ENCODE results near the gene PFKFB4.

The PFKFB4 gene

GRCh38 chr3:48581621-48582481 is 25.2 kb upstream of the PFKFB4 start:
- H3K36me3 ChIP-seq (ENCODE audit: insufficient read depth, low read length): no peaks in the 10 kb centered on the region
- no peaks in the 10 kb centered on the region for H3K79me2 ChIP-seq (ENCODE audit: insufficient read depth, low read length)
- no peaks in the 10 kb centered on the region for H3K9me3 ChIP-seq (ENCODE audit: insufficient read depth, low read length, severe bottlenecking)
- no peaks in the 10 kb centered on the region for H3K27me3 ChIP-seq (ENCODE audit: insufficient read depth, low read length, poor library complexity)
- no peak for DNase-seq
- H3K4me3 ChIP-seq (ENCODE audit: low read depth in 1 of 2, low read length in 2 of 2): no peak overlapping the region
- H4K20me1 ChIP-seq (ENCODE audit: insufficient read depth, low read length): 0 out of 2 replicates have a peak, but pooled peaks cover 2% of the 10 kb centered on the region
- H2AFZ ChIP-seq (ENCODE audit: low read depth, low read length): no peak overlapping the region
- no peak for ATAC-seq (ENCODE audit: insufficient read depth, low read depth)
- no peak overlapping the region for H3K9ac ChIP-seq (ENCODE audit: low read depth, low read length)
- H3K27ac ChIP-seq (ENCODE audit: low read length): no peak overlapping the region
- H3K4me1 ChIP-seq (ENCODE audit: insufficient read depth, low read length): no peaks in the 10 kb centered on the region
- H3K4me2 ChIP-seq (ENCODE audit: insufficient read depth, low read length): no peak overlapping the region
- TF ChIP-seq, protein P1, sequence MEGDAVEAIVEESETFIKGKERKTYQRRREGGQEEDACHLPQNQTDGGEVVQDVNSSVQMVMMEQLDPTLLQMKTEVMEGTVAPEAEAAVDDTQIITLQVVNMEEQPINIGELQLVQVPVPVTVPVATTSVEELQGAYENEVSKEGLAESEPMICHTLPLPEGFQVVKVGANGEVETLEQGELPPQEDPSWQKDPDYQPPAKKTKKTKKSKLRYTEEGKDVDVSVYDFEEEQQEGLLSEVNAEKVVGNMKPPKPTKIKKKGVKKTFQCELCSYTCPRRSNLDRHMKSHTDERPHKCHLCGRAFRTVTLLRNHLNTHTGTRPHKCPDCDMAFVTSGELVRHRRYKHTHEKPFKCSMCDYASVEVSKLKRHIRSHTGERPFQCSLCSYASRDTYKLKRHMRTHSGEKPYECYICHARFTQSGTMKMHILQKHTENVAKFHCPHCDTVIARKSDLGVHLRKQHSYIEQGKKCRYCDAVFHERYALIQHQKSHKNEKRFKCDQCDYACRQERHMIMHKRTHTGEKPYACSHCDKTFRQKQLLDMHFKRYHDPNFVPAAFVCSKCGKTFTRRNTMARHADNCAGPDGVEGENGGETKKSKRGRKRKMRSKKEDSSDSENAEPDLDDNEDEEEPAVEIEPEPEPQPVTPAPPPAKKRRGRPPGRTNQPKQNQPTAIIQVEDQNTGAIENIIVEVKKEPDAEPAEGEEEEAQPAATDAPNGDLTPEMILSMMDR (IDR thresholded peaks at IDR 0.05; ENCODE audit: borderline replicate concordance, extremely low read depth, low read length, poor library complexity, severe bottlenecking): no peak
- no peak for TF ChIP-seq EZH2 (IDR thresholded peaks at IDR 0.05; ENCODE audit: borderline replicate concordance, low read depth, low read length, severe bottlenecking)

DNA sequence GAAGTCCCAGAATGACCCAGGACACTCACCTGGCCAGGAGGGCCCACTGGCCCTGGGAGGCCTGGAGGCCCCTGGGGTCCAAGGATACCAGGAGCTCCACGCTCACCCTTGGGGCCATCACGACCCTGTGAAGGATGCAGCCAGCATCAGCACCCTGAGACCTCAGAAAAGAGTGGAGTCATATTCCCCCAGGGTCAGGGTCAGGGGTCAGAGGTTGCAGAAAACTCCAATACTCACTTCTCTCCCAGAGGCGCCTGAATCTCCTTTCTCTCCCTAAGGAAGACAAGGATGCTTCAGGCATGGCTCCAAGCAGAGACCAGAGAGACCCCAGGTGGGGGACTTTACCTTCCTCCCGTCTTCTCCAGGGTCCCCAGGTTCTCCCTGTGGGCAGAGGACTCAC is 20.0 kb upstream of the PFKFB4 start:
- TF ChIP-seq, protein P1 (IDR thresholded peaks at IDR 0.05; ENCODE audit: borderline replicate concordance, extremely low read depth, low read length, poor library complexity, severe bottlenecking): no peak
- no peak for TF ChIP-seq EZH2 (IDR thresholded peaks at IDR 0.05; ENCODE audit: borderline replicate concordance, low read depth, low read length, severe bottlenecking)
- H3K27ac ChIP-seq (ENCODE audit: low read length): no peak overlapping the region
- H3K9ac ChIP-seq (ENCODE audit: low read depth, low read length): no peak overlapping the region
- H3K9me3 ChIP-seq (ENCODE audit: insufficient read depth, low read length, severe bottlenecking): no peaks in the 10 kb centered on the region
- no peak overlapping the region for H2AFZ ChIP-seq (ENCODE audit: low read depth, low read length)
- no peak overlapping the region for H3K4me2 ChIP-seq (ENCODE audit: insufficient read depth, low read length)
- no peaks in the 10 kb centered on the region for H3K36me3 ChIP-seq (ENCODE audit: insufficient read depth, low read length)
- H3K27me3 ChIP-seq (ENCODE audit: insufficient read depth, low read length, poor library complexity): no peaks in the 10 kb centered on the region
- H3K4me1 ChIP-seq (ENCODE audit: insufficient read depth, low read length): no peaks in the 10 kb centered on the region
- ATAC-seq (ENCODE audit: insufficient read depth, low read depth) (no peak), DNase-seq (no peak)
- no peak overlapping the region for H3K4me3 ChIP-seq (ENCODE audit: low read depth in 1 of 2, low read length in 2 of 2)
- H4K20me1 ChIP-seq (ENCODE audit: insufficient read depth, low read length): 0 out of 2 replicates have a peak, but pooled peaks cover 2% of the 10 kb centered on the region
- H3K79me2 ChIP-seq (ENCODE audit: insufficient read depth, low read length): no peaks in the 10 kb centered on the region

- ATAC-seq (ENCODE audit: insufficient read depth, low read depth): no peak
Observed at GRCh38 chr3:48575366-48575765, 18.8 kb upstream of the PFKFB4 start.

More at GRCh38 chr3:48575366-48575765, 18.8 kb upstream of the PFKFB4 start:
- no peaks in the 10 kb centered on the region for H3K36me3 ChIP-seq (ENCODE audit: insufficient read depth, low read length)
- H3K4me1 ChIP-seq (ENCODE audit: insufficient read depth, low read length): no peaks in the 10 kb centered on the region
- H2AFZ ChIP-seq (ENCODE audit: low read depth, low read length): no peak overlapping the region
- no peak overlapping the region for H3K4me3 ChIP-seq (ENCODE audit: low read depth in 1 of 2, low read length in 2 of 2)
- 0 out of 2 replicates have a peak, but pooled peaks cover 2% of the 10 kb centered on the region for H4K20me1 ChIP-seq (ENCODE audit: insufficient read depth, low read length)
- no peak overlapping the region for H3K9ac ChIP-seq (ENCODE audit: low read depth, low read length)
- no peak for DNase-seq
- H3K4me2 ChIP-seq (ENCODE audit: insufficient read depth, low read length): no peak overlapping the region
- no peaks in the 10 kb centered on the region for H3K27me3 ChIP-seq (ENCODE audit: insufficient read depth, low read length, poor library complexity)
- no peak for TF ChIP-seq EZH2 (IDR thresholded peaks at IDR 0.05; ENCODE audit: borderline replicate concordance, low read depth, low read length, severe bottlenecking)
- TF ChIP-seq, protein P1 (IDR thresholded peaks at IDR 0.05; ENCODE audit: borderline replicate concordance, extremely low read depth, low read length, poor library complexity, severe bottlenecking): no peak
- no peak overlapping the region for H3K27ac ChIP-seq (ENCODE audit: low read length)
- no peaks in the 10 kb centered on the region for H3K9me3 ChIP-seq (ENCODE audit: insufficient read depth, low read length, severe bottlenecking)
- H3K79me2 ChIP-seq (ENCODE audit: insufficient read depth, low read length): no peaks in the 10 kb centered on the region
